Calu3 (cell line): Measurements from ENCODE around the gene CNTN1. TPM values are rescaled to one million over a fixed set of nuclear protein-coding genes. Genes with fewer than 3 reads are reported as not detected.

Experiments
- BruUV-seq: library from RNA; stranded (reverse); fragments of 400-500 nt; replicated peaks from 2 replicates; lab custom pipeline; 2021; lab: Mats Ljungman, UMichigan
- CTCF ChIA-PET: fragments of 300-600 bp; sonication (Branson Sonifier 250); formaldehyde crosslinking; loops from one replicate; lab custom pipeline; 2022; ENCODE audit warnings: antibody characterized with exemption; lab: Charles Lee
- DNase-seq: peaks from one replicate; pipeline ENCODE4 v3.0.0; 2022
- H3K27ac Mint-ChIP-seq: one replicate; pipeline ENCODE4 v1.8.0; 2022; ENCODE audit warnings: mixed read lengths; ENCODE audit not compliant: unreplicated experiment
- H3K27me3 Mint-ChIP-seq: one replicate; pipeline ENCODE4 v1.8.0; 2022; ENCODE audit warnings: mixed read lengths; ENCODE audit not compliant: unreplicated experiment
- H3K36me3 Mint-ChIP-seq: one replicate; pipeline ENCODE4 v1.8.0; 2022; ENCODE audit warnings: mild to moderate bottlenecking, moderate library complexity, mixed read lengths; ENCODE audit not compliant: insufficient read depth, unreplicated experiment
- H3K4me1 Mint-ChIP-seq: one replicate; pipeline ENCODE4 v1.8.0; 2022; ENCODE audit warnings: mild to moderate bottlenecking, low read depth, mixed read lengths; ENCODE audit not compliant: unreplicated experiment
- H3K4me3 Mint-ChIP-seq: one replicate; pipeline ENCODE4 v1.8.0; 2022; ENCODE audit warnings: mild to moderate bottlenecking, low read depth, moderate library complexity, mixed read lengths; ENCODE audit not compliant: unreplicated experiment
- H3K9me3 Mint-ChIP-seq: one replicate; pipeline ENCODE4 v1.8.0; 2022; ENCODE audit warnings: low read depth, mixed read lengths; ENCODE audit not compliant: unreplicated experiment
- intact Hi-C: fragments of 100-400 bp; cut with micrococcal nuclease; formaldehyde crosslinking; loops from one replicate; pipeline ENCODE4 v1.10.0; 2022; ENCODE audit not compliant: unreplicated experiment
- total RNA-seq: library from RNA; stranded (reverse); gene quantifications from 2 replicates; pipeline ENCODE4 v1.2.3, GENCODE V29; 2022
- TF ChIP-seq, protein P1 (sequence below): fragments of 200-600 bp; IDR thresholded peaks from one replicate; pipeline ENCODE4 v1.8.0; 2022; ENCODE audit warnings: antibody characterized with exemption; ENCODE audit not compliant: unreplicated experiment

The CNTN1 gene
- total RNA-seq, 1 experiment from 2014 or later, result not detected

DNA sequence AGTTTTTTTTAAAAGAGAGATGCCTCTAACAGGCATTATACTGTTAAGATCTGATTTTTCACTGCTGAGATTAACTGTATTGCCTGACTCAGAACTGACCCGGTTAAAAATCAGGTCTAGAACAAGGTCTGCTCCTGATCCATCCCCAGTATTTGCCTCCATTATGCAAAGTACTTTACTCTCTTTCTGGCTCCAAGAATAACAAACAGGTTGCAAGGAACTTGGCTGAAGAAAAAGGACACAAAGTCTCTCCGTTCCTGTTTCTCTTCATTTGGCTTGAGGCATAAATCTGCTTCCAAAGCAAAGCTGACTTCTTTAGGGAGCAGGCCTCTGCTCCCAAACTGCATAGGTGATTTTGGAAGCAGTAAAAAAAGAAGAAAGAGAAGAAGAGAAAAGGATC lies 296.6 kb downstream of the CNTN1 start:
- H3K4me3 Mint-ChIP-seq, result no peak overlapping the region
- TF ChIP-seq, protein P1, sequence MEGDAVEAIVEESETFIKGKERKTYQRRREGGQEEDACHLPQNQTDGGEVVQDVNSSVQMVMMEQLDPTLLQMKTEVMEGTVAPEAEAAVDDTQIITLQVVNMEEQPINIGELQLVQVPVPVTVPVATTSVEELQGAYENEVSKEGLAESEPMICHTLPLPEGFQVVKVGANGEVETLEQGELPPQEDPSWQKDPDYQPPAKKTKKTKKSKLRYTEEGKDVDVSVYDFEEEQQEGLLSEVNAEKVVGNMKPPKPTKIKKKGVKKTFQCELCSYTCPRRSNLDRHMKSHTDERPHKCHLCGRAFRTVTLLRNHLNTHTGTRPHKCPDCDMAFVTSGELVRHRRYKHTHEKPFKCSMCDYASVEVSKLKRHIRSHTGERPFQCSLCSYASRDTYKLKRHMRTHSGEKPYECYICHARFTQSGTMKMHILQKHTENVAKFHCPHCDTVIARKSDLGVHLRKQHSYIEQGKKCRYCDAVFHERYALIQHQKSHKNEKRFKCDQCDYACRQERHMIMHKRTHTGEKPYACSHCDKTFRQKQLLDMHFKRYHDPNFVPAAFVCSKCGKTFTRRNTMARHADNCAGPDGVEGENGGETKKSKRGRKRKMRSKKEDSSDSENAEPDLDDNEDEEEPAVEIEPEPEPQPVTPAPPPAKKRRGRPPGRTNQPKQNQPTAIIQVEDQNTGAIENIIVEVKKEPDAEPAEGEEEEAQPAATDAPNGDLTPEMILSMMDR, result no peak
- H3K27ac Mint-ChIP-seq, result no peak overlapping the region
- H3K36me3 Mint-ChIP-seq, result no peaks in the 10 kb centered on the region
- intact Hi-C loops, result no loop called here
- H3K9me3 Mint-ChIP-seq, result peaks cover 10% of the 10 kb centered on the region
- no TSS peak for BruUV-seq
- no peaks in the 10 kb centered on the region for H3K4me1 Mint-ChIP-seq
- DNase-seq, result no peak
- no peaks in the 10 kb centered on the region for H3K27me3 Mint-ChIP-seq
- CTCF ChIA-PET, result no interaction called here

DNA sequence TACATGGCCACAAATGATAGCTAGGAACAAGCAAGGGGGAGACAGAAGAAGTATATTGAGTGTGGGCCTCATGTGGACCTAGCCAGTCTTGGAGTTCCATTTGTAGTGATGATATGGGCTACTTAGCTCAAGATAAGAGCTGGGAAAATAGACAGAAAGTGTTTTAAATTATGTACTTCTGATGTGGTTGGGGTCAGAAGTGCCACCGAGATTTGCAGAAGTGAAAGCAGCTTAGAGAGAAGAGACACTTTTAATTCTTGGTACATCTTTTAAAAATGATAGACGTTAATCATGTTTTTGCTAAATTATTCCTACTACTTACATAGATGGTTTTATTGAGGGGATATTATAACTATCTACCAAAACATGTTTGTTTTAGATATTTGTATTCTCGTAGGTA lies 297.5 kb downstream of the CNTN1 start:
- CTCF ChIA-PET, result no interaction called here
- H3K4me1 Mint-ChIP-seq, result no peaks in the 10 kb centered on the region
- H3K4me3 Mint-ChIP-seq, result no peak overlapping the region
- H3K27me3 Mint-ChIP-seq, result no peaks in the 10 kb centered on the region
- intact Hi-C loops, result no loop called here
- H3K9me3 Mint-ChIP-seq, result peaks cover 10% of the 10 kb centered on the region
- no peak overlapping the region for H3K27ac Mint-ChIP-seq
- H3K36me3 Mint-ChIP-seq, result no peaks in the 10 kb centered on the region
- no TSS peak for BruUV-seq
- TF ChIP-seq, protein P1, result no peak
- no peak for DNase-seq

DNA sequence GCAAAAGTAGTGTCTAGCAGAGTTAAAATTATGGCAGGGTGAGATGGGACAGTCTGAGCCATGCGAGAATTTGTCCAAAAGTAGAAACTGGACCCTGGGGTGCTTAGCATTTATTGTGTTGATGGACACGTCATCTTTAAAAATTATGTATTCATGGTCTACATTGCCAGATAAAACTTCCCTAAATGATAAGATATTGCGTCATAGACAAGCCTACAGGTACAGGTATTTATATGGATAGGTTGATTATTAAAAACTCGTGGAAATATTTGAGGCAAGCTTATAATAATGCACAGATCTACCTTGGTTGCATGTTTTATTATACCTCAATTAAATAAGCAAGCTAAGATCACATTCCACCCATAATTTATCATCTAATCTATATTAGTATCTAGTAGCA lies 299.9 kb downstream of the CNTN1 start:
- Mint-ChIP-seq H3K27me3 (no peaks in the 10 kb centered on the region), H3K36me3 (no peaks in the 10 kb centered on the region), H3K4me3 (no peak overlapping the region), H3K9me3 (peaks cover 4% of the 10 kb centered on the region), H3K27ac (no peak overlapping the region), H3K4me1 (no peaks in the 10 kb centered on the region)
- TF ChIP-seq, protein P1, result no peak
- CTCF ChIA-PET, result no interaction called here
- BruUV-seq, result no TSS peak
- intact Hi-C loops, result no loop called here
- DNase-seq, result no peak

DNA sequence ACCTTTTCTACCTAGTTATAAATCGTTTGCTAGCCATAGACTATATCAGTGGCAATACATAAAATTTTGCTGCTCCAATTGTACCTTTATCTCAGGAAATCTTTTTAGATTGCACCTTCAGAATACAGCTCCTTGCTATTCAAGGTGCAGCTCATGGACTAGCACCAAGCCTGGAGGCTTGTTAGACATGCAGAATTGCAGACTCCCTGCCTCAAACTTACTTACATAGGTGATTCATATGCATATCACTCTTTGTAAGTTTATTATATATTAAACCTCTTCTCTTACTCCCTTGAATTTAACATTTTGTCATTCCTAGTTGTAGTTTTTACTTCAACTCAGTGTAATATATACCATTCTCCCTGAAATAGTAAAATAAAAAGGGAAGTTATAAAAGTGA lies 300.4 kb downstream of the CNTN1 start:
- no peaks in the 10 kb centered on the region for H3K4me1 Mint-ChIP-seq
- no TSS peak for BruUV-seq

More for the DNA sequence above, 300.4 kb downstream of the CNTN1 start:
- Mint-ChIP-seq H3K27me3 (no peaks in the 10 kb centered on the region), H3K27ac (no peak overlapping the region), H3K36me3 (no peaks in the 10 kb centered on the region), H3K9me3 (peaks cover 4% of the 10 kb centered on the region), H3K4me3 (no peak overlapping the region)
- no peak for DNase-seq
- CTCF ChIA-PET, result no interaction called here
- intact Hi-C loops, result no loop called here
- TF ChIP-seq, protein P1, result no peak
